Activated CD8-positive, alpha-beta memory T cell treated with anti-CD3 and anti-CD28 coated beads for 36 hours (primary cell): ENCODE results near the gene AHSG. TPM values are rescaled to one million over a fixed set of nuclear protein-coding genes. Genes with fewer than 3 reads are reported as not detected.
"Not testable (repeated sequence)": the region's sequence is repeated elsewhere in the genome, so short reads cannot be mapped to it uniquely, and the experiment has no call there.

Source experiments
- CTCF ChIA-PET: fragments of 350-600 bp; sonication (Branson Sonifier 250); formaldehyde crosslinking; loops from one replicate; lab custom pipeline; 2021; ENCODE audit warnings: antibody characterized with exemption; lab: Charles Lee
- POLR2A ChIA-PET: fragments of 350-600 bp; sonication (Branson Sonifier 250); formaldehyde crosslinking; loops from one replicate; lab custom pipeline; 2021; ENCODE audit warnings: antibody characterized with exemption; lab: Charles Lee
- total RNA-seq, 2 experiments: library from RNA; stranded (reverse); gene quantifications; one replicate each; pipeline ENCODE4 v1.2.3, GENCODE V29; 2021

AHSG gene
- total RNA-seq, 2 experiments from 2014 or later = not detected

GRCh38 chr3:186627852-186628414, 15.1 kb downstream of the AHSG start:
- POLR2A ChIA-PET = no interaction called here
- CTCF ChIA-PET = no interaction called here

DNA sequence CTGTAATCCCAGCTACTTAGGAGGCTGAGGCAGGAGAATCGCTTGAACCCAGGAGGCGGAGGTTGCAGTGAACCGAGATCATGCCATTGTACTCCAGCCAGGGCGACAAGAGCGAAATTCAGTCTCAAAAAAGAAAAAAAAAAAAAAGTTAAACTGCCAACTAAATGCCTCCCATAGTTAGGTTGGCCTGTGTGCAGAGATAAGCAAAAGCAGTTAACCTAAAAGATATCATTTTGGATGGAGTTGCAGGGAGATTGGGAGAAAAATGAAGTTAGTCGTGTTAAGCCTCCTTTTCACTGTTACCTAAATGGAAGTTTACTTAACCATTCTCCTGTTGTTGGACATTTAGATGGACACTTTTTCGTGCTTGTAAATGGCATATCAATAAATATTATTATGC, 15.9 kb downstream of the AHSG start:
- POLR2A ChIA-PET = no interaction called here
- CTCF ChIA-PET = no interaction called here

- ChIA-PET CTCF (interaction anchor here (1.3 kb wide), 1 partner anchor 14 kb away, joined by 3 read pairs; no protein-coding TSS in a partner anchor), POLR2A (no interaction called here)
These were observed 18.2 kb downstream of the AHSG start for GRCh38 chr3:186630950-186631641.

DNA sequence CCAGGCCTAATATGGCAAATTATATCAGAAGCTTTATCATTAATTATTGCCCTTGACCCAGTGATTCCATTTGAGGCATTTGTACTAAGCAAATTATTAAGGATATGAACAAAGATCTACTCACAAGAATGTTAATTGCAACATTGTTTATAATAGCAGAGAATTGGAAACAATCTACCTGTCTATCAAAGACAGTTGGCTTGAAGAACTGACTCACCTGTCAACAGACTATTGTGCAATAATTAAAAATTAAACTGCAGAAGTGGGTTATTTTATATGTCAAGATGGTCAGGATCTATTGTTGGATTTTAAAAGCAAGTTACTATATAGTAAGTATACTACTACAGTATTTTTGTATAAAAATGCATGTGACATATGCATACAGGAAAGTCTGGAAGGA, 20.6 kb downstream of the AHSG start:
- ChIA-PET CTCF (interaction anchor here (1.4 to 2.4 kb wide), 2 partner anchors 16 to 19 kb away, joined by 4 to 6 read pairs; no protein-coding TSS in a partner anchor), POLR2A (no interaction called here)

DNA sequence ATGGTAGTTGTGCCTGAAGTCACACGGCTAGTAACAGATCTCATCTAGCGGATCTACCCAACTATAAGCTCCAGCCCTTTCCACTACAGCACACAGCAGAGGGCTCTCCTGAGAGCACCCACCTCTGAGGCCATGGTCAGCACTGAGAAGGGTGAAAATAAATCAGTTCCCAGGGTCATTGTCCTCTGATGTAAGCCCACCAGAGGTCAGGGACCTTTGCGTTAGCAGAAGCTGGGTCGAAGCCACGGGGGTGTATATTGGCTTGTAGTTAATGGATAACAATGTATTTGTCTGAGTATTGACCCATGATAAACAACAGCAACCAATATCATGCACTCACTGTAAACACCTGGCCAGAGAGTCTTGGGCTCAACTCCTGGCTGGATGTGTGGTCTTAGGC, 21.3 kb downstream of the AHSG start:
- CTCF ChIA-PET = interaction anchor here (2.4 kb wide), 1 partner anchor 17 kb away, joined by 6 read pairs; no protein-coding TSS in a partner anchor
- POLR2A ChIA-PET = not testable (repeated sequence)

DNA sequence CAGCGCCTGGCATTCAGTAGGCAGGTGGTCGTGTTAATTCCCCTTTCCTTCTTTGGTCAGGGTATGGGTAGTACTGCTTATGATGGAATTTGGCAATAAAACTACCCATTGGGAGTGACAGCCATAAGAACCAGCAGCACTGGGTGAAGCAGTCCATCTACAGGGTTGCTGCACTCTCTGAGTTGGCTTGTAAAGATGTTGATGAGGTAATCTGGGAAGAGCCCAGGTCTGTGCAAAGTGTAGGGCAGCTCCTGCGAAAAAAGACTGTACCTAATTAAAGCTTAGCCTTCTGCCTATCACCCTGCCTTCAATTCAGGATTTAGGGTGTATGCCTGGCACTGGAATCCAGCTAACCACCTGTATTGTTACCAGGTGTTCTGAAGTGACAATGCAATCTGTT, 22.7 kb downstream of the AHSG start:
- POLR2A ChIA-PET = no interaction called here
- CTCF ChIA-PET = interaction anchor here (2.4 kb wide), 1 partner anchor 18 kb away, joined by 6 read pairs; no protein-coding TSS in a partner anchor

- POLR2A ChIA-PET = no interaction called here
These were observed 23.7 kb downstream of the AHSG start for GRCh38 chr3:186636536-186636935.

GRCh38 chr3:186637686-186638085, 24.8 kb downstream of the AHSG start:
- POLR2A ChIA-PET = no interaction called here
- CTCF ChIA-PET = interaction anchor here (0.6 kb wide), 1 partner anchor 139 kb away, joined by 3 read pairs; no protein-coding TSS in a partner anchor

More at GRCh38 chr3:186636536-186636935, 23.7 kb downstream of the AHSG start:
- CTCF ChIA-PET = interaction anchor here (0.7 kb wide), 1 partner anchor 20 kb away, joined by 3 read pairs; no protein-coding TSS in a partner anchor

- POLR2A ChIA-PET = no interaction called here
- CTCF ChIA-PET = no interaction called here
These were observed 25.4 kb downstream of the AHSG start for GRCh38 chr3:186638259-186638658.

DNA sequence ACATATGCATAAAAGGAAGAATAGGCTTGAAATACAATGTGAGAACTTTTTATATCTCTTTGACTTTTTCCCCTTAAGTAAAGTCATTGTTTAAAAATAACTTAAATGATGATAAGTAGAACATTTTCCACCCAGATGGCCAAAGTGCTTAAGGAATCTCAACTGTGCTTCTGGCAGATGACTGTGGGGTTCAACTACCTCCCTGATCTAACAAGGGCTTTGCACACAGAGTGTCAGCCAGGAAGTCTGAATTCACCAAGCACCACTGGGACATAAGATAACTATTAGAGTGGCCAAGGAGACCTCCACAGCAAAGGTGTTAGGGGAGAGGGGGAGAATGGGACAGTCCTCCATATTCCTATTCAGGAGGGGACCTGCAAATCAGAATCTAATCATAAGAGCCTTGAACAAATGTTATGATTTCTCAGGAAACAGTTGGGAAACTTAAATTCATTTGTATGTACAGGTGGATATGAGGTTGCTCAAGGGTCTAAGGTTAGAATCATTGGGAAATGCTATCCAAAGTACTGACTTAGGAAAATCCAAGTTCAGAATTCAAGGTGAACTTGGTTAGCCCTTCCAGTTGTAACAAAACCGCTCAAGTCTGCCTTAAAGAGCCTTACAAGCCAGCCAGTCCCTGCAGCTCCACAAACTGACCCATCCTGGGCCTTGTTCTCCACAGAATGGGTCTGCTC, 27.1 kb downstream of the AHSG start, which contains the start of gene FETUB:
TSS of gene FETUB (plus strand) at position 622 of the 695 bp plus-strand sequence. CDS start at position 684, 62 bp downstream.
- CTCF ChIA-PET = no interaction called here

GRCh38 chr3:186640473-186640818, 27.6 kb downstream of the AHSG start:
- POLR2A ChIA-PET = no interaction called here

More for the DNA sequence above, 27.1 kb downstream of the AHSG start, which contains the start of gene FETUB:
- POLR2A ChIA-PET = no interaction called here

DNA sequence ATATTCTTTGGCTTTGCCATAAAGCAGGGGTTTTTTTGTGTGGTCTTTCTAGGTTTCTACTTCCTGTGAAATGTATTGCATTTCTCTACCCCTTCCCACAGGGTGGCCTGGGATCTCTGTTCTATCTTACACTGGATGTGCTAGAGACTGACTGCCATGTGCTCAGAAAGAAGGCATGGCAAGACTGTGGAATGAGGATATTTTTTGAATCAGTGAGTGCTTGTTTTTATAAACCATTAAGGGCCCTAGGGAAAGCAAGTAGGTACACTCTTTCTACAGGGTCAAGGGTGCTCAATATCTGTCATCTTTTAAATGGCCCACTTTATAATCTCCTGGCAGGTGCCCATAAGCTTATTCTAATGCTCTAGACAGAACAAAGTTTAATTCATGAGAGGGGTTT, 28.1 kb downstream of the AHSG start:
- ChIA-PET POLR2A (no interaction called here), CTCF (interaction anchor here (2.4 kb wide), 1 partner anchor 24 kb away, joined by 7 read pairs; no protein-coding TSS in a partner anchor)

More at GRCh38 chr3:186640473-186640818, 27.6 kb downstream of the AHSG start:
- CTCF ChIA-PET = interaction anchor here (2.4 kb wide), 1 partner anchor 23 kb away, joined by 7 read pairs; no protein-coding TSS in a partner anchor

- POLR2A ChIA-PET = interaction anchor here (1.3 kb wide), 1 partner anchor 142 kb away, joined by 5 read pairs; no protein-coding TSS in a partner anchor
- CTCF ChIA-PET = interaction anchor here (2.4 kb wide), 1 partner anchor 25 kb away, joined by 7 read pairs; no protein-coding TSS in a partner anchor
These were observed 29.2 kb downstream of the AHSG start for GRCh38 chr3:186642014-186642413.

DNA sequence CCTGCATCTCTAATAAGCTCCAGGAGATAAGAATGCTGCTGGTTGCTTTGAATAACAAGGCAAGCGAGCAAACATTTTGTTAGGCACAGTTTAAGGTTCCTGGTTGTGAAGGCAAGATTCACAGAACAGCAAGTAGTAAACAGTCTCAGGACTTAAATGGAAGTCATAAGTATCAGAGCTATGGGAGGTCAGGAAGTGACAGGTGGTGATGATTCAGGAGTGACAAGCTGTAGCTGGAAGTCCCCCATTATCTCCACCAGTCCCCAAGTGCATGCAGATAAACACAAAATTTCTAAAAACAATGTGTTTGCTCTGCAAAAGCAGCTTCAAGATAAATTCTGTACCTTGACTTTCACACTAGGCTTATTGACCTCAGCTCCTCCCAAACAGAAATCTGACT, 30.6 kb downstream of the AHSG start:
- POLR2A ChIA-PET = no interaction called here
- CTCF ChIA-PET = interaction anchor here (1.9 kb wide), 1 partner anchor 27 kb away, joined by 4 read pairs; no protein-coding TSS in a partner anchor

DNA sequence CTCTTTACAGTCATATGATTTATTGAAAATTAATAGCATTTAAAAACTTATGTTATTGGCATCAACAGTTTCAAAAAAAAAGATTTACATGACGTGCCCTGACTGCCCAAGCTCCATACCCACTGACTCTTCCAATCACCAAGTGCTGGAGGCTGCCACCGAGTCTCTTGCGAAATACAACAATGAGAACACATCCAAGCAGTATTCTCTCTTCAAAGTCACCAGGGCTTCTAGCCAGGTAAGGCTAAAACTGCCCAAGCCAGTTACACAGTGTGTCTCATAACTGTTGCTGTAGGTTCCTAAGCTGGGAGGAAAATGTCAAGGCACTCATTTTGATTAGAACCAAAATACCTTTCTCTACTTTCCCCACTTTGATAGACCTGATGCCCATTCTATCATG, 31.8 kb downstream of the AHSG start:
- ChIA-PET CTCF (interaction anchor here (1.9 kb wide), 1 partner anchor 28 kb away, joined by 4 read pairs; no protein-coding TSS in a partner anchor), POLR2A (no interaction called here)

- POLR2A ChIA-PET = no interaction called here
- CTCF ChIA-PET = no interaction called here
These were observed 33.2 kb downstream of the AHSG start for GRCh38 chr3:186646106-186646505.

GRCh38 chr3:186646841-186647240, 34.0 kb downstream of the AHSG start:
- CTCF ChIA-PET = no interaction called here

DNA sequence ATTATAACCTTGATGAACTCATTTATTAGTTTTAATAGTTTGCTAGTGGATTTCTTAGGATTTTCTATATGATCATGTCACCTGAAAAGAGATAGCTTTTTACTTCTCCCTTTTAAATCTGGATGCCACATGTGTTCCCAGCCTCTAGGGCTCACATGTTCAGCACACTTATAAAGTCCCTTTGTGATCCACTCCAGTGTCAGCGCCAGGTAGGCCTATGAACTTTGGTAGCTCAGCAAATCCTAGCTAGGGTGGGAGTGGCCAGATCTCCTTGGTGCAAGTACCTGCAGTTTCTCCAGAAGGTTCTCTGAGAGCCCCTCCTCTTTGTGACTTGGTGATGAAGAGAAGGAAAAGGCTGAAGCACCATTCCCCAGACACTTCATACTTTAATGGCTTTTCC, 36.0 kb downstream of the AHSG start:
- CTCF ChIA-PET = no interaction called here
- POLR2A ChIA-PET = no interaction called here

More at GRCh38 chr3:186646841-186647240, 34.0 kb downstream of the AHSG start:
- POLR2A ChIA-PET = no interaction called here

GRCh38 chr3:186651678-186652215, 38.9 kb downstream of the AHSG start:
- ChIA-PET POLR2A (no interaction called here), CTCF (interaction anchor here (0.8 kb wide), 1 partner anchor 65 kb away, joined by 3 read pairs; no protein-coding TSS in a partner anchor)
